SK-N-SH (cell line): ENCODE results near the gene FAM20C. TPM values are rescaled to one million over a fixed set of nuclear protein-coding genes. Genes with fewer than 3 reads are reported as not detected.

Experiments
- CTCF ChIA-PET: fragments of 300-600, 350-600 bp; formaldehyde crosslinking; extraction: SDS; loops from one replicate; lab custom pipeline; 2021; lab: Yijun Ruan, JAX
- POLR2A ChIA-PET: fragments of 350-600 bp; sonication (Branson Sonifier 250); formaldehyde crosslinking; extraction: SDS; loops from one replicate; lab custom pipeline; 2020; ENCODE audit warnings: antibody characterized with exemption, inconsistent platforms; lab: Yijun Ruan, JAX
- DNase-seq: peaks from one replicate; pipeline ENCODE4 v3.0.0; 2012
- H2AFZ ChIP-seq: fragments of 200-600 bp; sonication (generic); 2 replicates; pipeline ENCODE4 v1.8.1; 2016; ENCODE audit warnings: antibody characterized with exemption, mild to moderate bottlenecking, low read depth
- H3F3A ChIP-seq: fragments of 200-600 bp; sonication (generic); replicated peaks from 2 replicates; pipeline ENCODE3; 2016; ENCODE audit warnings: antibody characterized with exemption, mild to moderate bottlenecking; ENCODE audit not compliant: insufficient read depth
- H3K27ac ChIP-seq, 2 experiments: fragments of 200-500 bp in 1 of 2; fragments of 200-600 bp in 1 of 2; sonication (Bioruptor generic) in 1 of 2; sonication (generic), shearing (Covaris generic) in 1 of 2; 2 replicates each; pipeline versions ENCODE4 v1.5.1 to v1.6.1; 2014 to 2016; ENCODE audit warnings: low read depth in 2 of 2, inconsistent platforms in 1 of 2, low read length in 1 of 2, mild to moderate bottlenecking in 1 of 2, mixed read lengths in 1 of 2
- H3K27me3 ChIP-seq: fragments of 200-600 bp; sonication (generic), shearing (Covaris generic); 2 replicates; pipeline ENCODE4 v1.6.1; 2016; ENCODE audit warnings: mixed run types; ENCODE audit not compliant: insufficient read depth
- H3K36me3 ChIP-seq, 2 experiments: fragments of 200-500 bp in 1 of 2; fragments of 200-600 bp in 1 of 2; sonication (Bioruptor generic) in 1 of 2; sonication (generic) in 1 of 2; replicated peaks in 1 of 2; 2 replicates each; pipeline versions ENCODE3 to v1.5.1; 2014 to 2016; ENCODE audit warnings: low read length in 1 of 2, mild to moderate bottlenecking in 1 of 2; ENCODE audit not compliant: insufficient read depth in 2 of 2, control insufficient read depth in 1 of 2
- H3K4me1 ChIP-seq, 2 experiments: fragments of 200-500 bp in 1 of 2; fragments of 200-600 bp in 1 of 2; sonication (Bioruptor generic) in 1 of 2; sonication (generic), shearing (Covaris generic) in 1 of 2; 2 replicates each; pipeline versions ENCODE4 v1.5.1 to v1.6.1; 2014 to 2016; ENCODE audit warnings: low read depth in 1 of 2, low read length in 1 of 2, mixed run types in 1 of 2; ENCODE audit not compliant: insufficient read depth in 2 of 2, control insufficient read depth in 1 of 2
- H3K4me2 ChIP-seq: fragments of 200-600 bp; sonication (generic), shearing (Covaris generic); 2 replicates; pipeline ENCODE4 v1.6.1; 2017; ENCODE audit warnings: mixed run types
- H3K4me3 ChIP-seq, 2 experiments: fragments of 200-500 bp in 1 of 2; fragments of 200-600 bp in 1 of 2; sonication (Bioruptor generic) in 1 of 2; sonication (generic), shearing (Covaris generic) in 1 of 2; 2 replicates each; pipeline versions ENCODE4 v1.5.1 to v1.8.1; 2014 to 2016; ENCODE audit warnings: low read depth in 2 of 2, inconsistent platforms in 1 of 2, low read length in 1 of 2, mild to moderate bottlenecking in 1 of 2, mixed read lengths in 1 of 2, moderate library complexity in 1 of 2
- H3K79me2 ChIP-seq: fragments of 200-600 bp; sonication (generic); 2 replicates; pipeline ENCODE4 v1.8.1; 2017; ENCODE audit warnings: mild to moderate bottlenecking; ENCODE audit not compliant: insufficient read depth
- H3K9ac ChIP-seq: fragments of 200-600 bp; sonication (generic); 2 replicates; pipeline ENCODE4 v1.6.1; 2017; ENCODE audit warnings: mixed run types
- H3K9me2 ChIP-seq: fragments of 200-600 bp; sonication (generic); 2 replicates; pipeline ENCODE4 v1.6.1; 2017; ENCODE audit warnings: mixed run types
- H3K9me3 ChIP-seq: fragments of 200-600 bp; sonication (generic); 2 replicates; pipeline ENCODE4 v1.6.1; 2017; ENCODE audit warnings: mixed run types, mild to moderate bottlenecking, moderate library complexity
- H4K20me1 ChIP-seq: fragments of 200-600 bp; sonication (generic); 2 replicates; pipeline ENCODE4 v1.6.1; 2017; ENCODE audit warnings: mild to moderate bottlenecking, mixed run types; ENCODE audit not compliant: insufficient read depth
- EP300 ChIP-seq, 2 experiments: IDR thresholded peaks; 2 replicates each; pipeline versions ENCODE4 v1.4.0 to v1.6.1; 2012; ENCODE audit warnings: borderline replicate concordance in 1 of 2, low read depth in 1 of 2, low read length in 1 of 2
- EZH2phosphoT487 ChIP-seq: fragments of 200-600 bp; sonication (generic); IDR thresholded peaks from 2 replicates; pipeline ENCODE4 v1.6.1; 2017; ENCODE audit warnings: low read depth, mixed run types, mild to moderate bottlenecking, antibody characterized with exemption, moderate library complexity, borderline replicate concordance
- FOSL2 ChIP-seq: IDR thresholded peaks from 2 replicates; pipeline ENCODE4 v1.4.0; 2012; ENCODE audit warnings: low read depth, mild to moderate bottlenecking, moderate library complexity, borderline replicate concordance
- FOXM1 ChIP-seq: IDR thresholded peaks from 2 replicates; pipeline ENCODE4 v1.4.0; 2012; ENCODE audit warnings: low read depth, mild to moderate bottlenecking
- GABPA ChIP-seq: IDR thresholded peaks from 2 replicates; pipeline ENCODE4 v1.4.0; 2012; ENCODE audit warnings: low read depth, mild to moderate bottlenecking
- GATA2 ChIP-seq: sonication (generic); formaldehyde crosslinking; IDR thresholded peaks from 2 replicates; pipeline ENCODE4 v1.5.0; 2020; ENCODE audit warnings: mild to moderate bottlenecking, missing genetic modification reagents
- JUND ChIP-seq: IDR thresholded peaks from 2 replicates; pipeline ENCODE4 v1.4.0; 2012
- NRF1 ChIP-seq: IDR thresholded peaks from 2 replicates; pipeline ENCODE4 v1.6.1; 2012; ENCODE audit warnings: low read depth, mild to moderate bottlenecking, low read length
- RAD21 ChIP-seq: IDR thresholded peaks from 2 replicates; pipeline ENCODE4 v1.6.1; 2012; ENCODE audit warnings: mild to moderate bottlenecking, low read length
- RCOR1 ChIP-seq: fragments of 150-350 bp; IDR thresholded peaks from 2 replicates; pipeline ENCODE4 v1.6.1; 2017; ENCODE audit warnings: antibody characterized with exemption, low read length
- REST ChIP-seq: IDR thresholded peaks from 2 replicates; pipeline ENCODE4 v1.6.1; 2012; ENCODE audit warnings: mild to moderate bottlenecking, low read depth, low read length, moderate library complexity
- RXRA ChIP-seq: IDR thresholded peaks from 2 replicates; pipeline ENCODE4 v1.4.0; 2012; ENCODE audit warnings: low read depth, mild to moderate bottlenecking, borderline replicate concordance
- SIN3A ChIP-seq: IDR thresholded peaks from 2 replicates; pipeline ENCODE4 v1.6.1; 2012; ENCODE audit warnings: low read depth, mild to moderate bottlenecking, low read length, moderate library complexity, borderline replicate concordance
- SMC3 ChIP-seq: IDR thresholded peaks from 2 replicates; pipeline ENCODE4 v1.6.1; 2012; ENCODE audit warnings: low read depth, low read length, improper control_type of control experiment
- TAF1 ChIP-seq: IDR thresholded peaks from 2 replicates; pipeline ENCODE4 v1.6.1; 2012; ENCODE audit warnings: low read depth, mild to moderate bottlenecking, low read length, moderate library complexity, borderline replicate concordance
- TEAD4 ChIP-seq: IDR thresholded peaks from 2 replicates; pipeline ENCODE4 v1.4.0; 2012; ENCODE audit warnings: mild to moderate bottlenecking, borderline replicate concordance; ENCODE audit not compliant: insufficient read depth
- WGBS: methylation state at CpG from one replicate; pipeline ENCODE4 v1.1.6; 2017; ENCODE audit warnings: low lambda C conversion rate; 5-methylcytosine and 5-hydroxymethylcytosine counted together
- polyA plus RNA-seq, 3 experiments: library from polyadenylated mRNA; depleted of rRNA; stranded (reverse); fragments of >200 nt; gene quantifications; 2 replicates each; pipeline ENCODE4 v1.2.3, GENCODE V29; 2012
- TF ChIP-seq, protein P1 (sequence below): fragments of 150-350 bp; IDR thresholded peaks from 2 replicates; pipeline ENCODE4 v1.6.1; 2017; ENCODE audit warnings: antibody characterized with exemption, low read length, low read depth, borderline replicate concordance

FAM20C gene
- polyA plus RNA-seq, 1 of the 3 experiments (the other 2 are of a cell fraction): 12.7 TPM

GRCh38 chr7:176381-176780 is 16.0 kb upstream of the FAM20C start:
- no peaks in the 10 kb centered on the region for H3F3A ChIP-seq
- H3K4me2 ChIP-seq: no peak overlapping the region
- H3K9ac ChIP-seq: no peak overlapping the region
- ChIA-PET CTCF (interaction anchor here (1.1 kb wide), 1 partner anchor 112 kb away, joined by 3 read pairs; no protein-coding TSS in a partner anchor), POLR2A (no interaction called here)
- no peak overlapping the region for H3K27ac ChIP-seq
- TF ChIP-seq RCOR1 (no peak), FOSL2 (no peak), REST (no peak), JUND (no peak), FOXM1 (no peak), TEAD4 (no peak), RXRA (no peak), NRF1 (no peak), EZH2phosphoT487 (no peak), EP300 (IDR thresholded peaks at IDR 0.05; ENCODE audit: borderline replicate concordance in 1 of 2, low read depth in 1 of 2, low read length in 1 of 2) (no peak), SIN3A (no peak), SMC3 (no peak), RAD21 (no peak), GABPA (no peak), TAF1 (no peak), GATA2 (no peak)
- TF ChIP-seq, protein P1, sequence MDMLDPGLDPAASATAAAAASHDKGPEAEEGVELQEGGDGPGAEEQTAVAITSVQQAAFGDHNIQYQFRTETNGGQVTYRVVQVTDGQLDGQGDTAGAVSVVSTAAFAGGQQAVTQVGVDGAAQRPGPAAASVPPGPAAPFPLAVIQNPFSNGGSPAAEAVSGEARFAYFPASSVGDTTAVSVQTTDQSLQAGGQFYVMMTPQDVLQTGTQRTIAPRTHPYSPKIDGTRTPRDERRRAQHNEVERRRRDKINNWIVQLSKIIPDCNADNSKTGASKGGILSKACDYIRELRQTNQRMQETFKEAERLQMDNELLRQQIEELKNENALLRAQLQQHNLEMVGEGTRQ: no peak
- no peaks in the 10 kb centered on the region for H3K36me3 ChIP-seq
- H3K27me3 ChIP-seq: peaks cover 54% of the 10 kb centered on the region
- no peak overlapping the region for H2AFZ ChIP-seq
- 43% methylated on average over 9 of the region's 9 CpGs for WGBS
- no peak for DNase-seq
- H3K79me2 ChIP-seq: no peaks in the 10 kb centered on the region
- H4K20me1 ChIP-seq: no peaks in the 10 kb centered on the region
- no peaks in the 10 kb centered on the region for H3K9me3 ChIP-seq
- H3K4me3 ChIP-seq: no peak overlapping the region
- H3K9me2 ChIP-seq: no peaks in the 10 kb centered on the region
- peaks cover 0 to 4% of the 10 kb centered on the region in 2 experiments; a peak in 1 of 4 replicates for H3K4me1 ChIP-seq
